ENCODE data around the gene S100A9.
A peak's percentile ranks its signal among the peaks of the same experiment; 100 is the strongest.
"Not testable (repeated sequence)": the region's sequence is repeated elsewhere in the genome, so short reads cannot be mapped to it uniquely, and the experiment has no call there.

S100A9 gene

GRCh38 chr1:153343811-153344717 is 13.6 kb upstream of the S100A9 start:
- intact Hi-C loops (cut with DNase I), result no loop called here
- no peak for DNase-seq

GRCh38 chr1:153344718-153345025 is 13.0 kb upstream of the S100A9 start:
- intact Hi-C loops (cut with DNase I), result no loop called here
- no peak for DNase-seq

GRCh38 chr1:153345187-153346076 is 12.2 kb upstream of the S100A9 start:
- intact Hi-C loops (cut with DNase I), result no loop called here
- DNase-seq, result no peak

DNA sequence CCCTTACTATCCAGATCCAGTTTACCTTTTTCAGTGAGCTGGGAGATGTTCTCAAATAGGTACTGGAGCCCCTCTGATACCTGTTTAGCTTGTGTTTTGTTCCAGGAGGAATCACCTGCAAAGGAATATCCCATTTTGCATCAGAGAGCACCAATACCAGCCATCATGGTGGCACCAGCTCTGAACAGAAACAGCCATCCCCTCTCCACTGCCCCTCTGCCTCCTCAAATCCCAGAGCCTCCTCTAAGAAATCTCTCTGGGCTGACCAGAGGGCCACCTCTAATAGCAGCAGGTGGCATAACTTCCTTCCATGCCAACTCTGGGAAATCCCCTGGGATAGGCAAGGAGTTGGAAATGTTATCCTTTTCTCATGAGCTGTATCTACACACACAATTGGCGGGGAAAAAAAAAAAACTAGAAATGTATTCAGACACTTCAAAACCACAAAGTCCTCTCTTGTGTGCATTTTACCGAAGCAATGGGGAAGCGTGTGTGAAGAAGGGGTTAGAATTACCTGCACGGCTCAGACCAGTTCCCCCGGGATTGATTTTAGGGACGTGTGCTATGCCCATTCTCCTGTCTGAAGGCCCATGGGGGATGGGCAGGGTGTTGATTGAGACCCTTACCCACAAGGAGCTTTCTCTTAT is 11.5 kb upstream of the S100A9 start:
- DNase-seq, result no peak
- intact Hi-C loops (cut with DNase I), result no loop called here

- DNase-seq; intact Hi-C loops (cut with DNase I): not testable (repeated sequence)
Observed at GRCh38 chr1:153347049-153347448, 10.6 kb upstream of the S100A9 start.

DNA sequence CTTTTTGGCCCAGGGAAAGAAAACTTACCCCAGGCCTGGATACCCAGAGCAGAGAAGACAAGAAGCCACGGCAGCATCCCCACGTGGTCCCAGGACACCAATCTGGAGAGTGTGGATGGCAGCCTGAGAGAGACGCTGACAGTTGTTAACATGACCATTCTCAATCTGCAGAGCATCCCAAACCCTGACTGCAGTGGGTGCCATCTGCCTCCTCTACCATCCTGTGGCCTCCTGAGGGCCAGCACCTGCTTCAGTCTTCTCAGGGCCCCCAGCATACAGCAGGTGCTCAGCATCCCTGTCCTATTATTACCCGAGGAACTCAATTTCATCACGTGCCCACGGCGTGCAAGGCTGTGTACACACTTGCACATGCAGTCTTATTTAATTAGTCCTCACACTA is 9.8 kb upstream of the S100A9 start:
- DNase-seq, result no peak
- intact Hi-C loops (cut with DNase I), result no loop called here

GRCh38 chr1:153348511-153349362 is 8.9 kb upstream of the S100A9 start, which contains the start of gene PGLYRP4:
TSS of gene PGLYRP4 (minus strand) at chr1:153348841. CDS start at chr1:153347932, 909 bp downstream.
- intact Hi-C loops (cut with DNase I), result no loop called here
- DNase-seq, result no peak

DNA sequence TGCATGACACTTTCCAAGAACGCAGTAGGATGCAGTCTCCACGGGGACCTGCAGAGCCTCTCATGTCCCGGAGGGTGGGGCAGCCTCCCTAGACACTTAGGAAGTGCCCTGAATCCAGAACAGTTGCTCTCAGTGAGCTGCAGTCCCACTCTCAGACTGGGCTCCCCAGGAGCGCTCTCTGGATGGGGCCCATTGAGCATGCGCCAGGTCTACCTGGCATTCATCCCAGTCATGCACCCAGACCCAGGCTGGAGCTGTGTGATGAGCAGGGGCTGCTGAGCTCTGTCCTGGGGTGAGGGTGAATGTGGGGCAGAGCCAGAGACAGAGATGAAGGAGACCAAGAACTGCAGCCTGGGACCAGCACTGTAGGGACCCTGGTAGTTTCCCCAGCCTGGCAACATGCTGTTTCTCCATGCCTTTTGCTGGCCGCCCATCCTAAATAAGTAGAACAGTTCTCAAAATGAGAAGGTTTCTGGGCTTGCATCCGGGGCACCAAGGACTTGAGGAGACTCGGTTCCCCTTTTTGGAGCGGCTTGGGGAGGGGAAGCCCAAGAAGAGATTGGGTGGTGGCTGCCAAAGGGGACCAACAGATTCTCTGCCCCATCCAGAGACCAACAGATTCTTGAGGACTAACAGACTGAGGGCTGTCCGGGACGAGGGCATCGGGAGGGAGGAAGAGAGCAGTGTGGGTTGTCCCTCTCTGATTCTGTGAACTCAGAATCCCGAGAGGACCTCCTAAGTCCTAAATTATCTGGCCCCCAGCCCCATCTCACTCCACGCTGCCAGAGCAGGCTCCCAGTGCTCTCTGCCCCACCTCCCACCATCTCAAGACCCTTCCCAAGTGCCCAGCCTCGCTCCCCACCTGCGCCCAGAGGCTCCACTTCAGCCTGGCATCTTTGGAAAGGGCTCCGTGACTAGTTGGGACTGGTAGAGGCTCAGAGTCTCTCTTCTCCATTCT is 8.0 kb upstream of the S100A9 start:
- DNase-seq, result no peak
- intact Hi-C loops (cut with DNase I), result loop anchor here (10.0 kb wide), 1 partner anchor 215 kb away; the partner anchor contains the start of gene S100A2

- no peak for DNase-seq
- intact Hi-C loops (cut with DNase I), result loop anchor here (10.0 kb wide), 1 partner anchor 214 kb away; the partner anchor contains the start of gene S100A2
Observed at GRCh38 chr1:153350321-153350957, 7.2 kb upstream of the S100A9 start.

DNA sequence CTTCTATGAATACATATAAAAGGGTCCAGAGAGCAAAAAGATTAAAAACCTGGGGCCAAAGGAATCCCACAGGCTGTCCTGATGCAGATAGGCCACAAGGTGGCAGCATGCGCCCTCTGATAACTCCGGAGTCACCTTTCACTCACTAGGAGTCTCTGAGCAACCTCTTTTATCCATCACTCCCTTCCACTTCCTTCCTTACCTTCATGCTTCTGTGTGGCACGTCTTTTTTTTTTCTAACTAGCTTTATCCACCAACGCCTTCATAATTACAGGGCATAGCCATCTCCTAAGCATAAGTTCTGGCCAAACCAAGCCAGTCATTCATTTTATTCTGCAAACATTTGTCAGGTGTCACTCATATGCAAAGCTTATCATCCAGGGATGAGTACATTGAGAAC is 5.1 kb upstream of the S100A9 start:
- DNase-seq, result peak; percentile 23 to 96 (median 75)
- intact Hi-C loops (cut with DNase I), result loop anchor here (1.0 to 10.0 kb wide), 2 partner anchors 143 to 212 kb away; partner anchors contain the start of gene S100A2

GRCh38 chr1:153353226-153353947 is 4.3 kb upstream of the S100A9 start:
- DNase-seq, result no peak
- intact Hi-C loops (cut with DNase I), result loop anchor here (10.0 kb wide), 1 partner anchor 211 kb away; the partner anchor contains the start of gene S100A2

DNA sequence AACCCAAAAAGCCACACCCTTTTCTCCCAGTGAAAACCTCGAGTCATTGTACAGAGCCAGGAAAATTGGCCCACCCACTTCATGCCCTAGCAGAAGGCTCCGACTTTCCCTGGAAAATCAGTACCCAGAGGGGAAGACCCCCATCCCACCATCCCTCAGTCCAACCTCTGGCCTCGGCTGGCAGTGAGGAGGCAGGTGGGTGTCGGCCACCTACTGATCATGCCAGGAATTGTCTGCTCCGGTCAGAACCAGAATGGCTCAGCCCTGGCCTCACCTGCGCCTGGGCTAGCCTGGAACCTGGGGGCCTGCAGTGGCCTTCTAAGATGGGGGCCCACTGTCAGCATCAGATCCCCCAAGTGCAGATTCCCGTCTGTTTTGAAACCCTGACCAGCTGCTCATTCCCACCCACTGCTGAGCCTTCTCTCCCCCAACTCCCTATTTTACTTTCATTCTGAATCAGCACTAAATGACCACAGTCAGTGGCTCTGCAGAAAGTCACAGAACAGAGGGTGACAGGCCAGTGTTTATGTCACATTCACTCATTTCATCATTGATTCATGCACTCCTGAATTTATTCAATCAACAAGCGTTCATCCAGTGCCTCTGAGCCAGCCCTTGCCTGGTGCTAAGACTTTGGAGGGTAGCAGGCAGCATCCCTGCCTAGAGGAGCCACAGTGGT is 3.0 kb upstream of the S100A9 start:
- DNase-seq, result no peak
- intact Hi-C loops (cut with DNase I), result loop anchor here (10.0 kb wide), 1 partner anchor 210 kb away; the partner anchor contains the start of gene S100A2

DNA sequence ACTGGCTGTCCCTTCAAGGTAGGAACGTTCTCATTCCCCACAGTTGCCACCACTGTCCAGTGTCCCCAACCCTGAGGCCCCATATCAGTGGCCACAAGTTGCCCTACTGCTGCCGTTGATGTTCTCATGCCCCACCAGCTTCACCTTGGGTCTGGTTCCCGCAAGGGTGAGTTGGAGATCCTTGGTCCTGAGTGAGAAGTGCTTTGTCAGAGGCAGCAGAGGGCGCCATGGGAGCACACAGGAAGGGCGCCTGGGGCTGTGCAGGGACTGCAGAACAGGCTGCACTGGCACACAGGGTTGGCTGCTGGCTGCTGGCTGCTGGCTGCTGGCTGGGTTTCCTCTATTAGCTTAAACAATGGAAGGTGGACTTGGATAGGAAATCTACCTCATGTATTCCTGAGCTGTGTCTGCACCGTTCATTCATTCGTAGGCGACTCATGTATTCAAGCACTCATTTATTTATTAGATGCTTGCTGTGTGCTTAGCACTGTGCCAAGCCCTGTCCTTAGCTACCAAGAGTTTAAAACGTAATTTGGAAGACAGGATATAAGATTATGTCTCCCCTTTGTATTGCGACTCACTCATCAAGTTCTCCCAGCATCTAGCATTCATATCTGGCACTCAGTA is 2.1 kb upstream of the S100A9 start:
- intact Hi-C loops (cut with DNase I), result loop anchor here (10.0 kb wide), 1 partner anchor 209 kb away; the partner anchor contains the start of gene S100A2
- peak in 3 of 10 donors; percentile 29 to 88 (median 48) for DNase-seq

DNA sequence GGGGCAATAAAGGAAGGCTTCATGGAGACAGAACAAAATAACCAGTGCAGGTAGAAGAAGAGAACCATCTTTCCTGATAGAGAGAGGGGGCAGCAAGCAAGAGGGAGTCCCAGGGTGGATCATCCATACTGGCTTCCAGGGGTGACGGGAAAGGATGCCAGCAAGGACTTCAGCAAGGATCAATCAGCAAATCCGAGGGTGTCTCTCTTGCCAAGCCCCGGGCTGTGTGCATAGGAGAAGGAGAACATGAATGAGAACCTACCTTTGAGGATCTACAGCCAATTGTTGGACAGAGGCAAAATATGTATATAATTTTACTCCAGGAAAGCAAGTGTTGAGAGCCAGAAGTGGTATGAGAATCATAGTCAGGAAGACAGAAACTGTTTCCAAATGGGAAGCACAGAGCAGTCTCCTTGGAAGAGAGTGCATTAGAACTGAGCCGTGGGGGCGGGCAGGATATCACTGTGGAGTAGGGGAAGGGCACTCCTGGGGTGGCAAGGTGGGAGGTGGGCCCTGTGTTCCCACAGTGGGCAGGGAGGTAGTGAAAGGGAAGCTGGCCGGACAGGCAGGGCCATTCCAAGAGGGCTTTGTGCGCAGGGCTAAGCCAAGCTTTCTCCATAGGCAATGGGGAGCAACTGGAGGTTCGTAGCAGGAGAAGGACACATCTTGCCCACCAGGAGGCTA is 1.1 kb upstream of the S100A9 start:
- no peak for DNase-seq
- intact Hi-C loops (cut with DNase I), result loop anchor here (10.0 kb wide), 1 partner anchor 208 kb away; the partner anchor contains the start of gene S100A2

All from posterior cingulate gyrus (tissue), 11 donors.